GM18951 (cell line): Measurements from ENCODE around the gene PPM1B.
"Not testable (repeated sequence)": the region's sequence is repeated elsewhere in the genome, so short reads cannot be mapped to it uniquely, and the experiment has no call there.

Experiments
- POLR2A ChIP-seq: IDR thresholded peaks from 4 replicates; pipeline ENCODE4 v1.6.1; 2011; ENCODE audit warnings: mild to moderate bottlenecking; ENCODE audit not compliant: insufficient read length, insufficient read depth; ENCODE audit errors: extremely low read depth
- in situ Hi-C: fragments of 300-500 bp; cut with MboI; formaldehyde crosslinking; loops from one replicate; pipeline ENCODE4 v1.12.0; 2022; ENCODE audit warnings: low sequenced_read_pairs, mixed read lengths, inconsistent platforms; ENCODE audit not compliant: unreplicated experiment

The PPM1B gene

GRCh38 chr2:44230378-44230777 lies 61.7 kb downstream of the PPM1B start:
- in situ Hi-C loops, result no loop called here

GRCh38 chr2:44233450-44234128 lies 64.9 kb downstream of the PPM1B start:
- in situ Hi-C loops, result no loop called here
- no peak for TF ChIP-seq POLR2A

More at GRCh38 chr2:44230378-44230777, 61.7 kb downstream of the PPM1B start:
- TF ChIP-seq POLR2A, result no peak

GRCh38 chr2:44237221-44237620 lies 68.5 kb downstream of the PPM1B start:
- in situ Hi-C loops, result no loop called here
- no peak for TF ChIP-seq POLR2A

- in situ Hi-C loops, result no loop called here
- TF ChIP-seq POLR2A, result no peak
Observed at GRCh38 chr2:44242904-44243303, 74.2 kb downstream of the PPM1B start.

- no peak for TF ChIP-seq POLR2A
- in situ Hi-C loops, result no loop called here
Observed at GRCh38 chr2:44244135-44244871, 75.6 kb downstream of the PPM1B start.

DNA sequence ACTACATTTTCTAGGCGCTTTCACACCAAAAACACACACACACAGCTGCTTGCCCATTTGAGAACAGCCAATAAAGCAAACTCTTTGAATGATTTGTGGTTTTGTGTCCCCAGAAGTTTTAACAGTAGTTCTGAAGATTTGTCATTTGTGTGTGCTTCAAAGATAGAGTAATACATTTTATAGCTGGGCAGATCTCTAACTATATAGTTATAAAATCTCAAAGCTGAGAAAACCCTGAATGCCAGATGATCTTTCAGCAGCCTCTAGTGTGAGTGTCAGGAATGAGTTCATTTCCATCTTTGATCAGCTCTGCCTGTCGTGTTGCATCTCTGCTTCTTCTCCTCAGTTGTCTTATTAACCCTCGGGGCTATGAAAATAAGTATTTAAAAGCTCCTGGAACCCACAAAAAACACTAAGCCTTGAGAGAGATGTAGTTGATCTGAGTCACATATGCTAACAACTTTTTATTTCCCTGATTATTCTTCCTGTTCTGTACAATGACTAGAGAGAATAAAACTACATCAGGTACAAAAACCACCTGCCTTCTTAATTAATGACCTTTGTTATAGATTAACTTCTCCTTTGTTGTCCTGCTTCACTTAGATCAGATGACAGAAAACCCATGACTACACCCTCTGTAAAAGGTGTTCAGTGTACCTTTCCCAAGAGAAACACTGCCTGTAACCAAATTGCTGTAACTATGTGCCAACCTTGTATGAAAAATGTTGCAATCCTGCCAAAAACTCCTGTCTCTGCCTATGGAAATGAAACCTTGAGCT lies 76.6 kb downstream of the PPM1B start:
- in situ Hi-C loops, result no loop called here
- no peak for TF ChIP-seq POLR2A

DNA sequence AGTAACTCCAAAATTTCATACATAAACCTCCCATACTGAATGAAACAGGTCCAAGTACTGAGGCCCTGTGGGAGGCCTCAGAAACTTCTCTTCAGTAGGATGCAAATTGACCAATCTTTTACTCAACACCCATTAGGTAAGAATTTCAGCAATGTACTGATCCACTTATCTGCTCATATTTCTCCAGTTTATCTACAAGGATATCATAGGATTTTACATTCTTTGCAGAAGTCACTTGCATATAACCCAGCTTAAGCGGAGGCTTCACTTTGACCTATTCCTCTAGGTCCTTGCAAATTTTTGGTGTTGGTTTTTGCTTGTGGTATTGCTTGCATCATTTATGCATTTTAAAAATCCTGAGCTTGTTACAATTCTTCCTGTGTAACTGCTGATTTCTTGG lies 77.8 kb downstream of the PPM1B start:
- in situ Hi-C loops, result no loop called here

GRCh38 chr2:44246840-44247369 lies 78.2 kb downstream of the PPM1B start:
- TF ChIP-seq POLR2A, result no peak
- in situ Hi-C loops, result no loop called here

More for the DNA sequence above, 77.8 kb downstream of the PPM1B start:
- no peak for TF ChIP-seq POLR2A

- in situ Hi-C loops, result no loop called here
- TF ChIP-seq POLR2A, result no peak
Observed at GRCh38 chr2:44247924-44248323, 79.2 kb downstream of the PPM1B start.

DNA sequence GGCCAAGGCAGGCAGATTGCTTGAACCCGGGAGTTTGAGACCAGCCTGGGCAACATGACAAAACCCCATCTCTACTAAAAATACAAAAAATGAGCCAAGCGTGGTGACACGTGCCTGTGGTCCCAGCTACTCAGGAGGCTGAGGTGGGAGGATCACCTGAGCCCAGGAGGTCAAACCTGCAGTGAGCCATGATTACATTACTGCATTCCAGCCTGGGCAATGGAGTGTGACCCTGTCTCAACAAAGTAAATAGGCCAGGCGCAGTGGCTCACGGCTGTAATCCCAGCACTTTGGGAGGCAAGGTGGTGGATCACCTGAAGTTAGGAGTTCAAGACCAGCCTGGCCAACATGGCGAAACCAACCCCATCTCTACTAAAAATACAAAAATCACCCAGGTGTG lies 80.6 kb downstream of the PPM1B start:
- in situ Hi-C loops, result not testable (repeated sequence)

DNA sequence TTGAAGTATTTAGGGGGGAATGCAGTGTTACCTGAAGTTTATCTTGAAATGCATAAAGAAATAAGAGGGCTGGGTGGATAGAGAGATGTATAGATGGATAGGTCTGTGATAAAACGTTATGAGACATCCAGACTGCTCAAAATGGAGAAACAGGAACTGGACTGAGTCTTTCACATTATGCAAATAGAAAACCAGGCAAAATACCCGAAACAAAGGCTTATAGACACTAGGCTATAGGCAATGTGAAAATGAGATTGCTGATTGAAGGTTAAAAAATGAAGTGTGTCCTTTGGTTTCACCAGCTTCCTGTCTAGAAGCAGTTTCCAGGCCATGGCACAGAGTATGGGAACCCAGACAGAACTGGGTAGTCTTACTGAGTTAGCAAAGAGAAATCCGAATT lies 81.7 kb downstream of the PPM1B start:
- no peak for TF ChIP-seq POLR2A

GRCh38 chr2:44254023-44254422 lies 85.3 kb downstream of the PPM1B start:
- in situ Hi-C loops, result no loop called here
- TF ChIP-seq POLR2A, result no peak

More for the DNA sequence above, 81.7 kb downstream of the PPM1B start:
- in situ Hi-C loops, result no loop called here

GRCh38 chr2:44255704-44256103 lies 87.0 kb downstream of the PPM1B start:
- in situ Hi-C loops, result not testable (repeated sequence)

DNA sequence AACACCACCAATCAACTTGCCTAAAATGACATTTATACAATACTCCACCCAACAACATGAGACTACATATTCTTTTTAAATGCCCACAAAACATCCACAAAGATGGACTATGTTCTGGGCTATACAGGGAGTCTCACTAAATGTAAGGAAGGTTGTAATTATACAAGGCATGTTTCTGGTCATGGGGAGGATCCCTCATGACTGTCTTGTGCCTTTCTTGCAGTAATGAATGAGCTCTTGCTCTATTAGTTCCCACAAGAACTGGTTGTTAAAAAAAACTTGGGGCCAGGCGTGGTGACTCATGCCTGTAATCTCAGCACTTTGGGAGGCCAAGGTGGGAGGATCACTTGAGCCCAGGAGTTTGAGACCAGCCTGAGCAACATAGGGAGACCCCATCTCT lies 89.1 kb downstream of the PPM1B start:
- in situ Hi-C loops, result not testable (repeated sequence)
